ENCODE measurements around the gene ATOH8.

Gene ATOH8

DNA sequence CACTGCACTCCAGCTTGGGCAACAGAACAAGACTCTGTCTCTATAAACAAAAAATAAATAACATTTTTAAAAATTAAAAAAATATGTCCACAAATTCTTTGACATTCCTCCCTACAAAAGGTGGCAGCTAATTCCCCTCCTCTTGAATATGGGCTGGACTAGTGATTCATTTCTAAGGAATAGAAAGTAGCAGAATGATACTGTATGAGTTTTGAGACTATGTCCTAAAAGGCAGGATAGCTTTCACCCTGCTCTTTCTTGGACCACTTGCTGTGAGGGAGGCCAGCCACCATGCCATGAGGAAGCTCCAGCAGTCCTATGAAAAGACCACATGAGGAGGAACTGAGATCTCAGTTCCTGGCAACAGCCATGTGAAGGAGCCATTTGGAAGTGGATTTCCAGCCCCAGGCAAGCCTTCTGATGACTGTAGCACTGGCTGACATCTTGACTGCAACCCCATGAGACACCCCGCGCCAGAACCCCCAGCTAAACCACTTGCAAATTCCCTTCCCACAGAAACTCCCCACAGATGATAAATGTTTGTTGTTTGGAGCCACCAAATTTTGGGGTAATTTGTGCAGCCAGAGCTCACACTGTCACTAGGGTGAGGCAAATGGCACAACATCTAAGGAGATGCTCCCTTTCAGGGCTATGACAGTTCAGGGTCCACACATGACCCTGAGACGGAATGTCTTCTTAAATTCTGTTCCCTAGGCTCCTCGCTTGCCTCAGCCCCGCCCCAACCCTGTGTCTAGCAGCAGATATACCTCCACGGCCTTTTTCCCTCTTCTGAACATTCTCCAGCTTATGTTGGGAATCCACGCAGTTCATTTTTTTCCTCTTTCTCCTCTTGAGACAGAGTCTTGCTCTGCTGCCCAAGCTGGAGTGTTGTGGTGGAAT is 17.1 kb upstream of the ATOH8 start:
- DNase-seq (ENCODE audit: low spot score), result no peak

DNA sequence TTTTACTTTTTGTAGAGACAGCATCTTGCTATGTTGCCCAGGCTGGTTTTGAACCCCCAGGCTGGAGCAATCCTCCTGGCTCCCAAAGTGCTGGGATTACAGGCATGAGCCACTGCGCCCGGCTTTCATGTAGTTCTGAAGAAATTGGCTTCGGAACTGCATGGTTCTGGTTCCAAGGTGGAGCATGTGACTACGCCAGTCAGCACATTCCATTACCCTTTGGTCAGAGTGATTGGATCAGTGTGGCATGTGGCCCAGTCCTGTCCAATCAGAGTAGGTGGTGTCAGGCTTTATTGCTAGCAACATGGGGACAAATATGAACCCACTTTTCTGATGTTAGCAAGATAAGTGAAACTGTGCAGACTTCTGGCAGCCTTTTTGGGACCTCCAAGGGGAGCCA is 16.3 kb upstream of the ATOH8 start:
- peak; percentile 84 for DNase-seq (ENCODE audit: low spot score)

DNA sequence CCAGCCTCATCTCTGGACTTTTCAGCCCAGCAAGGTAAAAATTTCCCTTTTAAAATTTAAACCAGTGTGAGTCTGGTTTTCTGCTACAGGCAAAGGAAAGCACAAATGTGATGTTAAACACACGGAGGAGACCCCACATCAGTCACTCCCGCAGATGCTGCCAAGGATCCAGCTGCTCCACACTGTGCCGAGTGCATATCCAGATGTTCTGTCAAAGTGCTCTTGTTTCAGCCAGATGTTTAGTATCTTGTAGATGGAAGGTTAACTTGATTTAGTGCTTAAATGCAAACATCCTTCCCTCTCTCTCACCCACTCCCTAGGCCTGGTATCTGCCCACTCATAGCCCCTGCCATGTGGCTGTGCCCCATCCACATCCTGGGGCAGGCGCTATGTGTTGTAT is 15.8 kb upstream of the ATOH8 start:
- DNase-seq (ENCODE audit: low spot score), result no peak

DNA sequence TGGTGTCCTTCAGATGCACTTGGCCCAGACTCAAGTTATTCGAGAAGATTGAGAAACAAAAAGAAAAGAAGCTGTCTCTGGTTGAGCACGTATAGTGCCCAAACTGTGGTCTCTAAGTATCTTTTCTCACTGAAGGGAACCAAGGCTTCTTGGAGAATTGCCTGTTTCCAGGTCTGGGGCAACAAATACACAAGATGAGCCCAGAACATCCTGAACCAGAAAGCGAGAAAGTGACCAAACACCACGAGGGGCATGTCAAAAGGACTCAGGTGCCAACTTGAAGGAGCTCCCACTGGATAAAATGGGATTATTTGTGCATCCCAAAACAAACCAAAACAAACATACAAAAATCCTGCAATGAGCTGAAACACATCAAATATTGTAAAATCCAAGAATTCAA is 13.6 kb upstream of the ATOH8 start:
- no peak for DNase-seq (ENCODE audit: low spot score)

DNA sequence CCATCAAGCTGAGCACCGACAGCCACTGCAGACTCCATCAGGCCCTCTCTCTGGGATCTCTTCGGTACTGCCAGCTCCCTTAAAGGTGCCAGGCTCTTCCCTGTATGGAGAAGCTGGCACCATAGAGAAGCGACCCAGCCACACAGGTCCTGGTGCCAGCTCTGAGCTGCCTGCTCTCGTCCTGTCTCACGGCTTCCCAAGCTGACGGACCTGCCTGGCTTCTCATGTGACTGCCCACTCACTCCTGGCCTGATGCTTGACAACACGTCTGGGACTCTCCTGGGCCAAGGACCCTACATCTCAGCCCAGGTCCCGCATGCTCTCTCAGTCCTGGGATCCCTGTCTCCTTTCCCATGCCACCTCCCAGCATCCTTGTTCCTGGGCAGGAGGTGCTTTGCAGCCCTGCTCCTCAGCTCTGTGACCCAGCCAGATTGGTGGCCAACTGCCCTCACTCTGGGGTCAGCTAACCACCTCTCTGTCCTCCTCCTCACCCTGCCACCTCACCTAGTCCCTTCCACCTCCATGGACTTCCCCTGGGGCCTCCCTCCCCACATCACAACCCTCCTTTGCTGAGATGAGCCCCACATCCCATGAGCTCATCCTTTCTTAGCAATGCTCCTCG is 12.5 kb upstream of the ATOH8 start:
- DNase-seq (ENCODE audit: low spot score), result no peak

DNA sequence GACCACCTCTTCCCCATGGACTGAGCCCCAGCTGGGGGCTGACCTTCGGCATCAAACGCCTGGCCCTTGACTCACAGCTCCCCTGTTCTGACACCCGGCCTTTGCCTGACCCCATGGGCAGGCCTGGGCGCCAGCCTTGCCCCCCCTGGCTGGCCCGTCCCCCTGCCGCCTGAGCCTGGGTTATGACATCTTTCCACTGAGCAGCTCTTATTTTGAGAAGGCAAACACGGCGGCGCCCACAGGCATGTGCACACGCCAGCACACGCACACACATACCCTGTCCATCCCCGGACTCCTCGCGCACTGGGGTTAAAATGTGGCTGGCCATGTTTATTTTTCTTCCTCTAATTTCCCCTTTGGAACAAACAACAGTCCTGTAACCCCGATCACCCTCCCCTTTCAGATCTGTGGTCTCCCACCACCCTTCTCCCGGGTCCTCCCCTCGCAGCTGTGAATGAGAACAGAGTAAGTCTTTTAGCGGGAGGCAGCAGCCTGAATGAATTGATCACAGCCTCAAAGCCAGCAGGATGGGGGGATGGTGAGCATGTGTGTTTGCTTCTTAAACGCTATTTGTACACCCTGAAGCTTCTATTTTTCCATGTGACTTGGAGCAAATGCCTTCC is 11.8 kb upstream of the ATOH8 start:
- peak; percentile 90 for DNase-seq (ENCODE audit: low spot score)

DNA sequence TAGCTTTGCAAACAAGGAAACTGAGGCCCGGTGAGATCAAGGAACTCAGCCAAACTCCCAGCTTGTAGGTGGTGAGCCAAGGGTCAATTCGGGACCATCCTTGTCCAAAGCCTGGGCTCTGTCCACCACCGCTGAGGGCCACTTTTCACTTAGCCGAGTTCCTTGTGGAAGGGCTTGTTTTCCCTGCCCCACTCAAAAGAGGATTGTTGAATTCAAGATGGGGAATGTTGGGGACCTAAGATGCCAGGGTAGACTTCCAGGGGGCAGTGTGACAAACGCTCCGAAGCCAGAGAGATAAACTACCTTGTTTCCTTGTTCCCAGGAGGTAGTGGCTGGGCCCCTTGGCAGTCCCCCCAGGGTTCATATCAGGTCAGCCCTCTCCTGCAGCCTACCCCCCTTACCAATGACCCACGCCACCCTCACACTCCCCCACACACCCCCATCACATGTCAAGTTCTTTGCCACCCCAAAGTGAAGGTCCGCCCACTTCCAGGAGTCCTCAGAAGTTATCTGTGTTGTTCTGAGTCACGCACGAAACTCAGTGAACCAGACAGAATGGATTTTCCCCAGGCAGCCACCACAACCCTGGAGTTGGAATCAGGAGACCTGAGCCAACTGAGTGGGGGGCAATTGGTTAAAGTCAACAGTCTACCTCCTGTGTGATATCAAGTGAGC is 10.3 kb upstream of the ATOH8 start:
- DNase-seq (ENCODE audit: low spot score), result peak; percentile 85

DNA sequence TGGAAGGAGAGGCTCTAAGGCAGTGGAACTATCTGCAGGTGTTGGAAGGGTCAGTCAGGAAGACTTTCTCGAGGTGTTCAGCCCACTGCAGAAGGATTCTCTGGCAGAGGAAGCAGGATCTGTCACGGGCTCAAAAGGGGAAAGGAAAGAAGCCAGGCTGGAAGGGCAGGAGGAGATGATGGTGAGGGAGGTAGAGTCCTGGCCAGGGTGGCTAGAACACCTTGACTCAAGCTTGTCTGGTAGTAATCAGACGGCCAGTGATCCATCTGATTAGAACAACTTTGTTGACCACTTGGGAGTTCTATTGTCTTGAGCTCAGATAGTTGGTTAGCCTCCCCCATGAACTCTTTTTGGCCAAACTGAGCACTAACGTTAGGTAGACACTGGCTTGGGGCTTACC is 9.7 kb upstream of the ATOH8 start:
- DNase-seq (ENCODE audit: low spot score), result no peak

DNA sequence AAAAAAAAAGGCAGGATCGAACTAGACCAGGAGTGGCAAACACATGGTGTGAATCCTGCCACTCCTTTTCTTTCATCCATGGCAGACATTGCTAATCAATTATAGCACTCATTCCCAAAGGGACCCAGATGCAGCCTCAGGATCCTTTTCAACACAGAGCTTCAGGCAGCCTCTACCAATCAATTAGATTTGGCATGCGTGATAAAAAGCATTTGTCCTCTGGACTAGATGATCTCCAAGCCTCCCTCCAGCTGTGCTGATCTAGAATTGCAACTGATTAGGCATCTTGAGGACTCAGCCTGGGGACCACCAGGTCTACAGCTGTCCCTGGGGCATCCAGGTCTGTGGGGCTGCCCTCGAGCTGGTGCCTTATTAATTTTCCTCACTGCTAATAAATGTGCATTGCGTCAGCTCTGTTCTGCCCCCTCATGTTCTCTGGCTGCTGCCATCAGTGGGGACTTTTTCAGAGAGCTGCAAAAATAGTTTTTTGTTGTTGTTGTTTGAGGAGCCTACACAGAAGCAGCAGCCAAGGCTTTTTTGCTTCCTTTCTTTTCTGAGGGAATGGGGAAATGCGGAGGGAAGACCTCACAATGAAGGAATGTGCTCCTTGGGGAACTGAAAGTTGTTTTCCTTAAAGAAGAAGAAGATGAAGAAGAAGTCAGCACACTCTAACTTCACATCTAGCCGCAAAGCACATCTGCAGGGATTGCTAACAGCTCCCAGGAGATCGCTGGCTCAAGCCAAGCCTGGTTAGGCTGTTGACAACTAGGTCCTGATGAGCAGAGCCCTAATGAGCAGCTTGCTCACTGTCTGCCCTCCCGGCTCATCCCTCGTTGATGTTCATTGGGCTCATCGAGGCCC is 8.8 kb upstream of the ATOH8 start:
- peak; percentile 38 for DNase-seq (ENCODE audit: low spot score)

DNA sequence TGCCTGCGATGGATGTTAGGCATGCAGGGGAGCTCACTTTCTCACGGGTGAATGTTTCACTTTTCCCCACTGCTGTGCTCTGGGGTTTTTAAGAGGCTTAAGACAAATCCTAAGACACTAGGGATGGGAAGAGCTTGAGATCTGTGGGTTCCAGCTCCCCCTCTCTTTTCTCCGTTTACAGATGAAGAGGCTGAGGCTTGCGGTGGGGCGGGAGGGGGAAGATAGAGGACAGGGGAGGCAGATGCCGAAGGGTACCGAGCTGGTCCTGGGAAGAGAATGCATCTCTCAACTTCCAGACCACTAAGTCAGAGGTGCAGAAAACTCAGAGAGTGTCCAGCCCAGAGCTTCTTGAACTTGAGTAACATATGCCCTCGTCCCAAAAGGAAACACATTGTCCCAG is 8.2 kb upstream of the ATOH8 start:
- no peak for DNase-seq (ENCODE audit: low spot score)

DNA sequence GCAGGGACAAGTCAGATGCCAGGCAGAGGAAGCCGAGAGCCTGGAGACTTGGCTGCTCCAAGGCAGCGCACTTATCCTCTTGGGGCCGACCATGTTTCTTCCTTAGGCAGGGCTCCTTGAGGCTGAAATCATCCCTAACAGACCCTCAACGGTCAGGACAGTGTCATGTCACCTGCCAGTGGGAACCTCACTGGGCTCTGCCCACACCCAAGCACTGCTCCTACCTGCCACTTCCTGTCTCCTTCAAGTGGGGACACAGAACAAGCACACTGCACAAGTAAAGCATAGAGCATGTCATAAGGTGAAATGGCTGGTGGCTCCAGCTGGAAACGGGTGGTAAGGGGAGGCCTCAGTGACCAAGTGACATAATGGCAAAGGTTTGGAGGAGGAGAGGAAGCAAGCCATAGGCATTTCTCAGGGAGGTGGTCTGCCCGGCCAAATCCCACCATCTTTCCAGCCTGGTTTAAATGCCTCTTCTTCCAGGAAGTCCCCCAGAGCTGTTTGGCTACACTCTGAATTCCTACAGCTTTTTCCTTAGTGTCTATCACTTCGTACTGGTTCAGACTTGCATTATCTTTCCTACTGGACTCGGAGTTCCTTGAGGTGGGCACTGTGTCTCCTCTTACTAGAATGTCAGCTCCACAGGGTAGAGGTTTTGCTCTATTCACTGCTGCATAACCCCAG is 7.3 kb upstream of the ATOH8 start:
- no peak for DNase-seq (ENCODE audit: low spot score)

DNA sequence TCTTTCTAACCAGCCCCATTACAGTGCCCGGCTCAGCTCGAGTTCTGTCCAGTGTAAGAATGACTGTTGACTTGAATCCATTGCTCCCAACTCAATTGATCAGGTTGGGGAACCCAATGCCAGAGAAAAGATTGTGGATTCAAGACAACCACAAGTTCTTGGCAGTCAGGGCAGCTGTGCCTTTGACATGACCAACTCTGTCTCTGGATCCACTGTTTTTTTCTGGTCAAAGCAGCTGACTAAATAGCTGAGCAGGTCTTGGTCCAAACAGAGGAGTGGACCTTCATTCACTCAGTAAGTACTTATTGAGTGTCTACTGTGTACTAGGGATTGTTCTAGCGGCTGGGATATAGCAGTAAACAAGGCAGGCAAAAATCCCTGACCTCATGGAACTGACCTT is 6.3 kb upstream of the ATOH8 start:
- no peak for DNase-seq (ENCODE audit: low spot score)

DNA sequence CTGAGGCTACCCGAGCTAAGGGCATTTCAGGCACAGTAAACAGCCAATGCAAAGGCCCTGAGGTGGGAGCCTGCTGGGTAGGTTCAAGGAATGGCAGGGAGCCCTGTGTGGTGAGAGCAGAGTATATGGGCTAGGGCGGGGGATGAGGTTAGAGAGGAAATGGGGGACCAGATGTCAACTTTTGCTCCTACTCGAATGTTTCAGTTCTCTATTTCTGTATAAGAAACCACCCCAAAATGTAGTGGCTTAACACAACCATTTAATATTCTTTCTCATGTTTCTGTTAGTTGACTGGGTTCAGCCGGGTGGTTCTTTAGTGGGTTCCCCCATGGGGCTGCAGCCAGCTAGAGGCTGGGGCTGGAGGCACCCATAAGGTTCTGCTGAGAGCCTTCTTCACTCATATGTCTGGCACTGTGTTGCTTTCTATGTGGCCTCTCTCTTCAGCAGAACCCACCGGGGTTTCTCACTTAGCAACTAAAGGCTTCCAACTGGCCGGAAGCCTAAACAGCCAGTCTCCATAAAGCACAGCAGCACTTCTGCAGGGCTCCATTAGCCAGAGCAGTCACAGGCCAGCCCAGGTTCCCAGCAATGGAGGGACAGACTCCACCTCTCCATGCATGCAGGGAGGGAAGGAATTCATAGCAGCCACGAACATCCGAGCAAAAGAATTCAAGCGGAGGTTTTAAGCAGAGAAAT is 5.6 kb upstream of the ATOH8 start:
- DNase-seq (ENCODE audit: low spot score), result no peak

DNA sequence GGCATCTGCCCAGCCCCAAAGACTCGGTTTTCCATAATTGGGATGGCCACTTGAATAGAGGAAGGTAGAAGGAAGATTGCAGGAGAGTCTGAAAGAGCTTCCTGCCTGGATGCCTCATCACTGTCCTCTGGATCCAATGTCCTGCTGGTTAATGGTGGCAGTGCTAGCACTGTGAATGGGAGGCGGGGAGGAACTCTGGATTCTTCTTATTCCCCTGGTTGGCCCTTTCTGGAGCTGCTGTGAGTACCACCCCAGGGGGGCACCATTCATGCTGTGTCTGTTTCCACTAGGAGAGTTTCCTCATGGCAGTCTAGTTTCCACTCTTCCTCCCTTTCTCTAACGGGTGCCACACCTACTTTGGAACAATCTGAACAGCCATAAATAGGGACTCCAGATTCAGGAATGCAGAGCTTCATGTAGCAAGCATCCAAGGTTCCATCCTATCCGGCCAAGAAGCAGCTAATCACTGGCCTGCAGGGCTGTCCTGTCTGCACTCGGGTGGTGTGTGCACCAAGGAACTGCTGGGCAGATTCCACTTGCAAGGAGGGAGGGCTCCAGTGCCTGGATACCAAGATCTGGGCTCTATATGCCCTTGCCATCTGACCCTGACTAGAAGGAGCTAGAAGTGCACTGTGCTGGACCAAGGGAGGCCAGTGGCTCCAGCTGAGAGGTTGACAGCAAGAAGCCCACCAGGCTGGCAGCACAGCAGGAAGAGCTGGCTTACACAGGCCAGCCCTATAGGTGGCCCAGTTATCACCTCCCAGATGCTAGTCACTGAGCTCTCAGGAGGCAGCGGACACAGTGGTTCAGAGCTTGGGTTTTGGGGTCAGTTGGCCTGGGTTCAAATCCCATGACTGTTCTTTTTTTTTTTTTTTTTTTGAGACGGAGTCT is 4.6 kb upstream of the ATOH8 start:
- no peak for DNase-seq (ENCODE audit: low spot score)

DNA sequence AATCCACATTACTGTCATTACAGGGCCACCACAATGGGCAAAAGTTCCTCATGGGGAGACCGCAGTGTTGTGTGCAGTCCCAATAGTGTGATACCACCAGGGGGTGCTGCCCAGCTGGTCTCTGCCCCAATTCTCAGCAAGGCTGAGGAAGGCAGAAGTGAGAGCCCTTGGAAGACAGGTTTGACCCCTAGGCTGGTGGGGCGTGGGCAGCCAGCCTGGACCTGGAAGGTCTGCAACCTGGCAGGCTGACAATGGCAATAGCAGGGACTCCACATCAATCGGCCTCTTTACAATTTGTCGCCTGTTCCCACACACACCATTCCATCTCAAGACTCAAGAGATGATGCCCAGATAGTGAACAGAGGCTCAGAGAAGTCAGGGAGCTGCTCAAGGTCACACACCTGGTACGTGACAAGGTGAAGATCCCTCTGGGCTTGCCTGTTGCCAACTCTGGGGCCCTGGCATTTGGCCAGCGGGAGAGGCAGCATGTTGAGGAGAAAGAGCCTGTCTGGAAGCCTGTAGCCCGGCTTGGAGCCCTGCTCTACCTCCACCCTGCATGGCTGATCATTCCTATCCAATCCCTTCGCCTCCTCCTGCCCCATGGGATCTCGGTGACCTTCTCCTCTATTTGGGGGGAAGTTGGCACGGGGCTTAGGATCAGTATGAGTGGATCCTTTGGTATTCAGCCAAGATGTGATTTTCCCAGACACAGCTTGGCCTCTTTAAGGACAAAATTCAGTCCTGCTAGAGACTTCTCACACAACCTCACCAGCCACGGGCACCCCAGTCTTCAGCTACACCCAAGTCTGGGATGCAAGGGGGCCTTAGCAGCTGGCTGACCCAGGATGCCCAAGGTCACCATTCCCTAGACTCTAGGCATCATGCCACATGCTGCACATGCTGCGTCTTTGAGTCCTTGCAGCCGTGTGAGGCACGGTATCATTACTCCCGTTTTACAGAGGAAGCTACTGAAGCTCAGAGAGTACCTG is 2.9 kb upstream of the ATOH8 start:
- DNase-seq (ENCODE audit: low spot score), result peak; percentile 58

DNA sequence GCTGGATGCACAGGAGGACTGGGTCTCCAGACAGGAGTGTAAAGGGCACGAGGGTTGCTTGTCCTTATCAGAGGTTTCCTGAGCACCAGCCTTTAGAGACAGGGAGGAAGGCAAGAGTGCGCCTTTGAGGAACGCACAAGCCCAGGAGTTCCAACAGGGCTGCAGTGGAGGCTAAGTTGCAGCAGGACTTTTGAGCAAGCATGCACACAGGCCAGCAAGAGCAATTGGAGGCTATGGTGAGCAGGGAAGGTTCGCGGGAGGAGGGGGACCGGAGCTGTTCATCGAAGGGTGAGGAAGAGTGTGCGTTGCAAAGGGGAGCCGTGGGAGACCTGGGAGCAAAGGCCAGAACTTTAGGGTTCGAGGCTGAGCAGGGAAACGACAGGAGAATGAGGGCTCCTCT is 2.2 kb upstream of the ATOH8 start:
- DNase-seq (ENCODE audit: low spot score), result no peak

DNA sequence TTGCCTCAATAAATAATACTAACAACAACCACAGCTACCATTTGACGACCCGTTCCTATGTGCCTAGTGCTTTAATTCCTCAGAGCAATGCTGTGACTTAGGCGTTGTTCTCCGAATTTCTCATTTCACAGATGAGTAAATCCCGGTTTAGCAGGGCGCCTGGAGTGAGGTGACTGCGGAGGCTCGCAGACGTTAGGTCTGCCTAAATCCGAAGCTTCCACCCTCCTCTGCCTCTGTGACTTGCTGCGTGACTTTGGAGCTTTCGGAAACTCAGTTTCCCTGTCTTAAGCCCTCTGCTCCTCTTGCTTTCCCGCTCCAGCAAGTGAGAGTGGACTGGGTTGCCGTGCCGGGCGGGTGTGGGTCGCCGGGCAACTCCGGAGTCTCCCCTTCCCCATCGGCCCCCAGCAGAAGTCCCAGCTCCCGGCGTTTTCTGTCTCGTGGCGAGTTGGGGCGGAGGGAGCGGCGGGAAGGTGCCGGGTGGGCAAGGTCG is 711 bp upstream of the ATOH8 start:
- peak; percentile 31 for DNase-seq (ENCODE audit: low spot score)

All from kidney tubule cell (primary cell).